NT2/D1 (cell line): ENCODE measurements around the gene KDM1A.

ENCODE experiments used
- SUZ12 ChIP-seq: IDR thresholded peaks from 2 replicates; pipeline ENCODE4 v1.6.1; 2011; ENCODE audit not compliant: insufficient read length, insufficient read depth; ENCODE audit errors: extremely low read depth
- YY1 ChIP-seq: IDR thresholded peaks from 2 replicates; pipeline ENCODE4 v1.6.1; 2011; ENCODE audit not compliant: insufficient read length, insufficient read depth

DNA sequence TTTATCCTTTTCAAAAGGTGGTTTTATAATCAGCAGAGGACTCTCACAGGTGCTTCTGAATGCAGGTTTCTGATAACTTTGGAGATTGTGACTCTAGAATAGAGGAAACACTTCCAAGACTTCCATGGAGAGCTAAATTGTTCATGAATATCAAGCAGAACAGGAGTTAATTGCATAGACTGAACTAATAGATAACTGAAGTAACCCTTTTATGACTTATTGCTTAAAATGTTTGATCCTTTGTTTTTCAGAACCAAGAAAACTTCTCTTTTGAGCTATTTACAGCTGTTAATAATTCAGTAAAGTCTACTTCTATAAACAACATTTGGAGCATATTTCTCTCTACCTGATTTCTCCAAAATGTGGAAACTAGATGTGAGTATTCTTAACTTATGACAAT, 23.5 kb upstream of the KDM1A start:
- TF ChIP-seq YY1: no peak
- no peak for TF ChIP-seq SUZ12
